NCI-H1694 treated with DMSO at 0.1 percent for 48 hours (cell line): ENCODE data around the gene UST.
A peak's percentile ranks its signal among the peaks of the same experiment; 100 is the strongest.
"Not testable (repeated sequence)": the region's sequence is repeated elsewhere in the genome, so short reads cannot be mapped to it uniquely, and the experiment has no call there.

Experiments used
- DNase-seq: peaks from one replicate; lab custom pipeline; 2025; lab: John Stamatoyannopoulos, UW

The UST gene

DNA sequence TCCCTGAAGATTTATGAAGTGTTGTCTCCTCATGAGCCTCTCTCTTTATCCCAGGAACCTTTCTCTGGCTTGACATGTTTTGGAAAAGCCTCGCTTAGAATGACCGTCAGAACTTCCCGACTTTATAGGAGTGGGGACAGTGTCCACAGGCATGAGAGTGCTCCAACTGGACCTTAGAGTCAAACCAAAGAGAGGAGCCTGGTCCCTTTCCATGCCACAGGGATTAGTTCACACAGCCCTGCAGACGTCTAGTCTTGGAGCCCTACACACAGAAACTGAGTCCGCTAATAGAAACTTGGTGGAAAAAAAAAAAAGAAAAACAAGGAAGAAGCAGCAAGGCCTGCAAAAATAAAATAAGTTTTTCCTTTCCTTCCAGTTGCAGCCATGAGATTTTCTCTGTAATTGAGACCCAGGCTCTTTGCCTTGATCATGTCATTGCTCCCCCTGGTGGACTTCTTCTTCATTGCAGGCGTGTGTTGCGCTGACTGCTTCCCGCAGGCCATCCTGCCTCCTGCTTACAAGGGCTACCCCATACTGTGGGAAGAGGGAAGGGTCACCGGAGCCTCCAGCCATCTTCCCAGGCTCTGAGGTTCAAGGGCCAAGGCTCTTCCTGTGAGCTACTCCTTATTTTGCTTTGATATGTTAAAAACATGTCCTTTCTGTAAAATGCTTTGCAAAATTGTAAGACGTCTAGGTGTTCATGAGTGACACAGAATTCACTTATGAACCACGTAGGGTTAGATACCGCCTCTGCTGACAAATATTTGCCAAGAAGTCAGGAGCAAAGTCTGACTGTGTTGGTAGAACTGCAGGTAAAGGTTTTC is 201.0 kb downstream of the UST start:
- DNase-seq, result peak; percentile 17

DNA sequence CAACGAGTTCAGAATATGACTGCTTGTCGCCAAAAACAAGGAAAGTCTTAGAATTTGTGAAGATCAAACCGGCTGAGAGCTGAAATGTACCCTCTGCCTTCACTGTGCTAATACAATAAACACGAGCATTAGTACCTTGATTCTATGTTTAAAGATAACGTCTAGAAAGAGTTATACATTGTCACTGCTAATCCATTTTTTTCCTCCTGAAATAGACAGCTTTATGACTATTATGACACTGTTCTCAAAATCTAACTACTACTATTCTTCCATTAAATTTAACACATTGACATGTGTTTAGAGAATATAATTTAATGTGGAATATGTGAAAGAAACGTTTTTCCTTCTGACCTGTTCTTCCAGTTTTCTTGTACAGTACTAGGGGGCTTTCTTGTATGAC is 204.8 kb downstream of the UST start:
- DNase-seq, result no peak

DNA sequence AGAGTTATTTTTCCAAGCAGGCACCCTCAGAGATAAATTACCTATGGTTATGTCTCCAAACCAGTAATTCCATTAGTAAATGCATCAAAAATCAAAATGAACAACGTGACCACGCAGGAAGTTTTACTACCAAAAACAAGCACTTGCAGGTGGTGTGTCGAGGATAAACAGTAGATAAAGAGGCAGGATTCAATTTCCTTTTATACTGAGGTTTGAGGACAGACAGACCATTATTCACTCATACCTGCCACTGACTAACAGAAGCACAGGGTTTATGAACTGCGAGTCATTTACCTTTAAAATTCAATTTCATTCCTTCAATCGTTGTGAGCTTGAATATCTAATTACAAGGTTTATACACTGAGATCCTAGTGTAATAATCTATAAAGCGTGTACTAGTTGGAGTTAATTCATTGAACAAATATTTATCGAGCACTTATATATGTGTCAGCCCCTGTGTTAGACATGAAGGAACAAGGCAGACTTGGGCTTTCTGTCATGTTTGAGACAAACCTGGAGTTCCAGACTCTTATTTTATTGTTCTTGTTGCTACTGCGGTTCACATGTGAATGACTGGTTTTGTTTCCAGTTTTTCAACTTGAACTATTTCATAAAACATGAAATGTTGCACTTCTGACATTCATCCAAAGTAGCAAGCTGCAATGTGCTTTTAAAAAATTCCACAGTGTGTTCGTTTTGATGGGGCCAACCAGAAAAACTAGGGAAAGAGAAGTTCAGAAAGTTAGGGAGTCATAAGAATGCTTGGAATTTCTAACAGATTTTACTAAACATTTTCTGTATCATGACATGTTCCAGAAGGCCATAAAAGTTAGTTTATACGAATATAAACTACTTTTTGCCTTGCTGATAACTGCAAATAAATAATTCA is 205.6 kb downstream of the UST start:
- DNase-seq, result no peak

DNA sequence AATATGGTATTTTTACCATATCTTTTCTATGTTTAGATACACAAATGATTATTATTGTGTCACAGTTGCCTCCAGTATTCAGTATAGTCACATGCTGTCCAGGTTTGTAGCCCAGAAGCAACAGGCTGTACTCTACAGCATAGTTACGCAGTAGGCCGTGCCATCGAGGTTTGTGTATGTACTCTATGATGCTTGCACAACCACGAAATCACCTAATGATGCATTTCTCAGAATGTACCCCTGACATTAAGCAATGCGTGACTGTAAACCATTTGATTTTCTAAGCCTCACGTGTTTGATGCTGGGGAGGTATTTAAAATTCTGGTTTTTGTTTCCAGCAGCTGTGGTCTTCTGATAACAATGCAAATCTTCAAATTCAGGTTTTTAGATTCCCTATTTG is 207.6 kb downstream of the UST start:
- no peak for DNase-seq

DNA sequence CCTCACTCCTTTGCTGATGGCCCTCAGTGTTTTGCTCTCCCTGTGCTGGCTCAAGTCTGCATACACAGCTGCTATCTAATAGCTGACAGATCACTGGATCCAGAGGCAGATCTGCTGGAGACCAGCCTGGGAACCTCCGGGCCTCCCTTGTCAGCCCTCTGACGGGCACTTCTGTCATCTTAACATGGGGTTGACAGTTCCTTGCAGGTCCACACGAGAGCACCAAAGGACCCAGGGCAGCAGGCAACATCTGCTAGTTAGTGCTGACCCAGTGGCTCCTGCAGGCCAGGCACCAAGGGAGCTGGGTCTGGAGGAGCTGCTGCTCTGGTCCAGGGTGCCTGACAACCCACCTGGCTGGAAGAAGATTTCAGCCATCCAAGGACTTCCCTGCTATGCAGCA is 208.1 kb downstream of the UST start:
- no peak for DNase-seq

DNA sequence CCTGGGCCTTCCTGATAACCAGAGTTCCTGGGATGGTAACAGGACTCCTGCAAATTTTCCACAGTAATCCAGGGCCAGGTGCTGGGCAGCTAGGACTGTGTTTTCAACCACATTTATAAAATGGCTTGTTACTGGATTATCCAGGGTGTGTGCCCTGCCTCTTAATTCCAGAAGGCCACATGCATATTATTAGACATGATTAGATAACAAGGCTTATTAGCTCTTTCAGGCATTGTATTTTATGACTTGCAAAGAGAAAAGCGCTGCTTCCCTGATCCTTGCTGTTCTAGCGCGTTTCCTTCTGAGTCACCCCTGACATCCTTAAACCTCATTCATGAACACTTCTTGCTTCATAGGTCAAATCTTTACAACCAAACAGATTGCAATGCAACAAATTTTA is 208.6 kb downstream of the UST start:
- DNase-seq, result no peak

DNA sequence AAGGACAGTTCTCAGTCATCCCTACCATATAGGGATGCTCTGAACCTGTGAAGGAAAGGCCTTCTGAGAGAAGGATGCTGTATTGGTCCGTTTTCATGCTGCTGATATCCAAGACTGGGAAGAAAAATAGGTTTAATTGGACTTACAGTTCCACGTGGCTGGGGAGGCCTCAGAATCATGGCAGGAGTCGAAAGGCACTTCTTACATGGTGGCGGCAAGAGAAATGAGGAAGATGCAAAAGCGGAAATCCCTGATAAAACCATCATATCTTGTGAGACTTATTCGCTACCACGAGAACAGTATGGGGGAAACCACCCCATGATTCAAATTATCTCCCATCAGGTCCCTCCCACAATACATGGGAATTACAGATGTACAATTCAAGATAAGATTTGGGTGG is 209.3 kb downstream of the UST start:
- DNase-seq, result not testable (repeated sequence)

DNA sequence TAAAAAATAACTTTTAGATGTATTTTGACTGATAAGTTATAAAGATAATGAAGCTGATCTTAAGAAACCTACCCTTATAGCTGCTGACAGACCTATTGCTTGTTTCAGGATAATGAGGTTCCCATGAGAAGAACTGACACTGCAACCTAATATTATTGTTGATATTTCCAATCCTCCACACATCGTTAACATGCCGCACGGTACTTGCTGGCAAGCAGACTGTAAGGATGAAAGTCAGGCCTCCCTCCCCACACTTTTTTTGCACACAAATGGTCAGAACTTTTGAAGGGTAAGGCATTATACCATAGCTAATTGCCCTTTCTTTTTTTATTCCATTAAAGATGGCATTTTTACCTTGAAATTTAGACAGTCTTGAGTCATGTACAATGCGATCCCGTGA is 210.9 kb downstream of the UST start:
- DNase-seq, result no peak

DNA sequence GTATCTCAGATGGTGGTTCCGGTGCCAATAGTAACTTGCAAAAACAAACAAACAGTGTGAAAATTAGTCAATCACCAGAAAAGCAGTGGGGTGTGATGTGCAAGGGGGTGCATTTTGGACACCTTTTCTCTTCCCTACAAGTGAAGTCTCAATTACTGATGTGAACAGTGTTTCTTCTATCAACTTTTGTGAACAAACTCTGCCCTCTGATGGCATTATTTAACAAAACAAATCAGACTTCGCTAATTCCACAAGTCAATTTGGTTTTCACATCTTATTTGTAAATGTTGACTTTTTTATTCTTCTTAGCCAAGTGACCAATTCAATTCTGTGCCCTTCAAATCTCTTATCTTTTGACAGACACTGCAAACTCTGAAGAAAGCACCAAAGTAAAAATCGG is 212.2 kb downstream of the UST start:
- DNase-seq, result no peak

DNA sequence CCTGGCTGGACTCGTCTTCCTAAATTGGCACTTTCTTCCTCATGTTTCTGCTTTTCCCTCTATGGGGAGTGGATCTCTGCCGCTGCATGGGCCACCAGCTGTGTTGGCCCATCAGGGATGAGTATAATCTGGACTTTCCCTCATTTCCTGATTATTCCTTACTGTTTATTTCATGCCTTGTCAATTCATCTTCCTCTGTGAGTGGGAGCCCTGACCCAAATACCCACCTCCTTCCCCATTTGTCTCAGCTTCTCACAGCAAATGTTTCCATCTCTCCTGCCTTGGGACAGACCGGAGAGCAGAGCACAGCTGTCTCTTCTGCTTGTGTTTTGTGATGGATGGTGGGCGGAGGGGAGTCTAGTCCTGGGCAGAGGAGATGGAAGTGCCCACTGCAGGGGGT is 212.7 kb downstream of the UST start:
- DNase-seq, result no peak

DNA sequence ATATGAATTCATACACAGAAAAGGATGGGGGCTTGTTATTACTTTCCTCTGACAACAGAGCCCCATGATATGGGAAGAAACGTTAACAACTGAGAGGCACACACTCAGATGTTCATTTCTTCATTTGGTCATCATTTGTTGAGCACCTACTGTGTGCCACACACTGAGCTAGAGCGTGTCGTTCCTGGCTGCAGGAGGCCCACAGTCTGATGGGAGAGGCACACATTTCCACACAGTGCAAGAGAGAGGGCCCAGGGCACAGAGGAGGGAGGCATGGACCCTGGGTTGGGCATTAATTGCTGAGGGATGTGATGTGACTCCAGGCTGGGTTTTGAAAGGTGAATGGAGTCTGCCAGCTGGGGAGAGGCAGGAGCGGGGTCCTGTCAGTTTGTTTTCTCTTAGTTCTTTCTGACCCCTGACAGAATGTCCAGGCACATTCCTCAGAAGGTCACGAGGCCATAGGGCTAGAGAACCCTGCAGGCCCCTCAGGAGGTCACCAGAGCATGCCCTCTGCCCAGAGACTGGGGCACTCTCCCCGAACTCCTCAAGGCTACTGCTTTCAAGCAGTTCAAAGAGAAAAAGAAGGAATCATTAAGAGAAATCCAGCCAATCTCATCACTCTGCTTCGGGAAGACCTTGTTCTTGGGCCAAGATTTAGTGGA is 216.2 kb downstream of the UST start:
- no peak for DNase-seq

DNA sequence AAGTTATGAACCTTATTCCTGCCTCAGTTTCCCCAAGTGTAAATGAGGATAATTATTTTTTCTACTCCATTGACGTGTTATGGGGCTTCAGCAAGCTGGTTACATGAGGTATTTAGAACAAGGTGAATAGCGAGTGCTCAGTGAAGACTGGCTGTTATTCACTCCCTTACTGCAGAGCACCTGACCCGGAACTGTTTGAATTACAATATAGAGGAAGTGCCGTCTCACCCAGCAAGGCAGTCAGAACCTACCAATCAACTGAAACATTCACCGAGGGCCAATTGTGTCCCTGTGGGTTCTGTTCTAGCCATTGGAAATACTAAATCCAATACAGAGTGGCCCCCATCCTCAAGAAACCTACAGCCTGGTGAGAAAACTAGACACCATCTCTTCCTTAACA is 216.9 kb downstream of the UST start:
- DNase-seq, result no peak

DNA sequence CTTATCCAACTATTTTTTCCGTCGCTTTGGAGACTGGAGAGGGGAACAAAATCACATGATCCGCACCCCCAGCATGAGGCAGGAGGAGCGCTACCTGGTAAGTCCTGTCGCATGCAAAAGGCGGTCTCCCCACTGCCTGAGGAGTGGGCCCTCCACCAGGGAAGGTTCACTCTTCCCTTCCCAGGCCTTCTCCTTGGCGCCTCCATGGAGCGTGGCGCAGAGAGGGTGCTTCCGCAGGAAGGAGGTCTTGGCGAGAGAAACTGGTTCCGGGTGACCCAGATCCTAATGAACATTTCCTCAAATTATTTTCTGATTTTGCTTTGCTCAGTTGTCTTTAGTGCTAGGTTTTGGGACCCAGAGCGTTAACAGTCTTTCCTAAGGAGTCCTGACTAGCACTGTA is 217.6 kb downstream of the UST start:
- DNase-seq, result no peak

DNA sequence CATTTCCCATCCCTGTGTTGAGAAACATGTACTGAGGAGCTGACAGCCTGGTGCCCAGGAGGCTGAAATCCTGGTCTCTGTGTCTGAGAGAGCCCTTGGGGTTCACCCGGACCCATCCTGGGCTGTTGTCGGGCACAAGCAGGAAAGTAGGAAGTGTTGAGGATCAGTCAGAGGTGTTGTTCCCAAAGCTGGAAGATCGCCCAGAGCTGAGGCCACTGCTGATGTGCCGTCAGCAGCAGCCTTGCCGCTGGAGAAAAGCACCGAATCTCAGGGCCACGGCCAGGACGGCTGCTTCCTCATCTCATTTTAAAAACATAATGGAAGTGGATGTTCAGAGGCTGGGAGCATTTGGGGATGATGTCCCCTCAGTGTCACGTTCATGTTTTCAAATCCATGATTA is 218.5 kb downstream of the UST start:
- DNase-seq, result no peak

DNA sequence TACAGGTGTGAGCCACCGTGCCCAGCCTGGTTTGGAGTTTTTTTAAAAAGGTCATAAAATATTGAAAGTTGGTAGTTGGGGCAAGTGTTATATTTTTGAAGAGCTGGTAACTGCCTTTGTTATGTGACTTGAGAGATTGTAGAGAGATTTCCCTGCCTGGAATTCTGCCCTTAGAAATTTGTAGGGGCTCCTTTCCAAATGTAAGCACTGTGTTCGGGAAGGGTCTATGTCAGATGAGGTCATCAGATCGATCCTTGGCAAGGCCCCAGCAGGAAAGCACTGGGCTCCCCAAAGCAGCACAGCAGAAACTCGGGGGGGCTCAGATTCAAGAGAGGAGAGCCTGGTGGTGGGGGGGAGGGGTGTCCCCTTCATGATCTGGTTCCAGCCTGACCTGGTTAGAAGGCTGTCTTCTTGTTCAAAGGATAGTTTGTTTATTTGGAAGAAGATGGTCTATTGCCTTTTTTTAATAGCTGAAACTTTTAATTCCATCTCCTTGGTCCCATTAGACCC is 220.2 kb downstream of the UST start:
- no peak for DNase-seq

DNA sequence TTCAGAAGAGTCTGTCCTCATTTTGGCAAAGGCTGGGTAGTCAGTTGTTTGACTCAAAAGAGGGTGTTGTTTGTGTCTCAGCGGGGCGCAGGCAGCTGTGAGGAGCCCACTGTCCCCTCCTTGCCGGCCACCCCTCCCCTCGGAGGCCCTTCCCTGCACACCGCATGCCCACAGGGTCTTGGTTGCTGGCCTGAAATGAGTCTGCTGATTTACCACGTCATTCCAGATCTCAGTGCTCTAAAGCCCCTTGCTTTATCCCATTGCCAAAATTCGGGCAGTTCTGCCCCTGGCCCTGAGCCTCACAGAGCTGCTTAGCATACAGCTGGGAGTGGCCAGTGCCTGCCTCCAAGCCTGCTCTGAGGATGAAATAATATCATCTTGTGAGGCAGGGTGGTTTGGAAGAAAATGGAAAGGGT is 220.7 kb downstream of the UST start:
- DNase-seq, result no peak

DNA sequence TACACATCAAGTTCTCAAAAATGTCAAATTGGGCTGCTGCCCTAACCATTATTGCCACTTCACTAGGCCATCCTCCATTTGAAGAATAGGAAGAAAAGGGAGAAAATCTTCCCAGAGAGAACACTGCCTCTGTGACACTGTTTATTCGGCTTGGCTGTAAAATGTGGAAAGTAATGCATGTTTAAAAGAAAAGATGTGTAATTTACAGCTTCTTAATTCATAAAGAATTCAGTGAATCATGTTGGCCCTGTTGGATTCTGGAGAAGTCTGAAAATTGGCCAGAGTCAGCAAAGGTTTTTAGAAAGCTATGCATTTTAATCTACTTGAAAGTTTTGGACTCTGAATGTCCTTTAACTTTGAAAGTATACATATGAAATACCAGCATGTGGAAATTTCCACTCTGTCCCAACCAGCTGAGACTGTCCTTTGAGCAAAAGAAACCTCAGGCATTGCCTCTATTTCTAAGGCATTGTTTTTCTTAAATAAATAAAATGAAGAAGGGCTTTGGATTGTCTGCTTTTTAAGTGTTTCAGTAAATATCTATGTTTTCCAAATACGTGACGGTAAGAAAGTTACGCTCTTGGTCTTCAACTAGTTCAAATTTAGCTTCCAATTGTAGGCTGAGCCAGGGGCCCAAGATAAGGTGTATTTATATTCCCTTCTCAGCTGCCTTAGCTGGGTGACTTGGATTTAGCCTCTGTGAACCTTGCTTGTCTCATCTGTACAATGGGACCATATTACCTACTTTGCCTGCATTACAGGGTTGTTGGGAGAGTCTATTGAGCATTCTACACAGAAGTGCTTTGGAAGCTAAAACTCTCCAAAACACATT is 222.2 kb downstream of the UST start:
- DNase-seq, result no peak

DNA sequence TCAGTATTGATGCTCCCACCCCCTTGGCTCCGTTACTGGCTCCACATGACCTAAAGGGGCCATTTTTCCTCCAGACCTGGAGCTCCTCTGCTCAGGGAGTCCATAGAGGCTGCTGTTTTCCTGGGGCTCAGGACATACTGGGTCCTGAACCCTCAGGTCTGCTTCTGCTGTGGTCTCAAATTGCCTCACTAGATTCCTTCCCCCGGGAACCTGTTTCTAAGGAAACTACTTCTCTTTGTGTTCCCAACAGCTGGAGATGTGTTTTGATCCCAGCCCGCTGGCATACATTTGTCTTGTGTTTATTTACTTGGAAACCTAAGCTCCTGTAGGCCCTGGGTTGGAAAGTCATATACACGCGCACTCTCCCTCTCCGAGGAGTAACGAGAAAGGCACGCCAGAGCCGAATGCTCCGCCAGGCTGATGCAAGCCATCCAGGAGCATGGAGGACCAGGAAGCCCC is 222.8 kb downstream of the UST start:
- DNase-seq, result no peak

DNA sequence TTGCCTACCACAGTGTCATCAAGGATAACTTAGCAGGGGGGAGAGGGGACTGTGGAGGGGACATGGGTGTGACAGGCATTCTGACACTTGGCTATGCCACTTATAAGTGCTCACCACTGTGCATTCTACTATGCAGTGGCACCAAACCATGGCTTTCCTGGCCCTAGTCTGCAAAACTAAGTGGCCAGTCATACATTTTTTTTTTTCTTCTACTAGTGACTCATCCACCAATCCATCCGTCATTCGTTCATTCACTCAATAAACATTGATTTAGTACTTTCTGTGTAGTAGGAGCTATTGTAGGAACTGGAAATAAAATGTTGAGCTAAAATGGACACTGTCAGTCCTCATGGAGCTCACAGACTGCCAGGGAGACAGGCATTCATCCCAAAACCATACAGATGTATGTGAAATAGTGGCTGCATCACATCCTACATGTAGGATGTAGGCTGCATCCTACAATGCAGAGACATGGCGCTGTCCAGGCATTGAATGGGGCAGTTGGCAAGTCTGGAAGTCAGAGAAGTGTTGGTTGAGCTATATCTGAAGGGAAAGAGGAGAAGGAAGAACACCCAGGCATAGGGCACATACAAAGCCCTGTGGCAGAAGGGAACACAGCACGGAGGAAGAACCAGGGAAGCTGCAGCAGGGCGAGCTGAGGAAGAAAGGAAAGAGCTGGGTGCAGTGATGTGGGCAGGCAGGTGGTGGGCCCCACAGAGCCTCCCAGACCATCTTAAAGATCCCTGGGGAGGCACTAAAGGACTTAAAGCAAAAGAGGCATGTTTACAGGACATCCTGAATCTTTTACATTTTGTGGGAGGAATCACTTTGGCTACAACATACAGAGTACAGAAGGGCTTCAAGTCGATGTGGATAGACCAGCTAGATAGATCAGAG is 224.4 kb downstream of the UST start:
- no peak for DNase-seq

DNA sequence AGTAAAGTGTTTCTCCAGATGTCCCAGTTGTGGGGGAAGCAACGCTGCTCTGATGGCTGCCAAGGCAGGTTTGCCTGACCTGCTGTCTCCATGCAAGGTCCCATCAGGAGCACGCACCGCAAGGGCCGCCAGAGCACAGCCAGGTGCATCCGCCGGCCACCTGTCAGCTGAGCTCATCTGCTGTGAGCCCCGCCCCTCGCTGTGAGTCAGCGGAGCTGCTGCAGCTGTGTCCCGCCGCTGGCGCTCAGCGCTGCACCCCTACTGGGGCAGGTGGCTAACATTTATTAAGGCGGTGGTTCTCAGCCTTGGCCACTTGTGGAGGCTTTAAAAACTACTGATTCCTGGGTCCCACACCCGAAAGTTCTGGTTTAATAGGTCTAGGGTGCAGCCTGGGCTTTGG is 225.7 kb downstream of the UST start:
- no peak for DNase-seq
